Right lobe of liver (tissue), 4 donors: ENCODE measurements around the gene STX8.

Source experiments
- CTCF ChIP-seq, 4 donors: fragments of 200-600 bp in 3 of 4; fragments of 450-650 bp in 1 of 4; IDR thresholded peaks; one replicate each; pipeline versions ENCODE4 v1.5.1 to v1.8.0; 2016 to 2022; ENCODE audit warnings: antibody characterized with exemption in 4 of 4, mild to moderate bottlenecking in 2 of 4
- POLR2A ChIP-seq: fragments of 450-650 bp; IDR thresholded peaks from one replicate; pipeline ENCODE4 v1.6.1; 2017; ENCODE audit warnings: antibody characterized with exemption, mild to moderate bottlenecking
- donor health status: DM: no; HTN: no; CAD: no.
- donor health status: DM: no; HTN: no; CAD: no.
- donor health status: DM: no; HTN: yes; CAD: no.

DNA sequence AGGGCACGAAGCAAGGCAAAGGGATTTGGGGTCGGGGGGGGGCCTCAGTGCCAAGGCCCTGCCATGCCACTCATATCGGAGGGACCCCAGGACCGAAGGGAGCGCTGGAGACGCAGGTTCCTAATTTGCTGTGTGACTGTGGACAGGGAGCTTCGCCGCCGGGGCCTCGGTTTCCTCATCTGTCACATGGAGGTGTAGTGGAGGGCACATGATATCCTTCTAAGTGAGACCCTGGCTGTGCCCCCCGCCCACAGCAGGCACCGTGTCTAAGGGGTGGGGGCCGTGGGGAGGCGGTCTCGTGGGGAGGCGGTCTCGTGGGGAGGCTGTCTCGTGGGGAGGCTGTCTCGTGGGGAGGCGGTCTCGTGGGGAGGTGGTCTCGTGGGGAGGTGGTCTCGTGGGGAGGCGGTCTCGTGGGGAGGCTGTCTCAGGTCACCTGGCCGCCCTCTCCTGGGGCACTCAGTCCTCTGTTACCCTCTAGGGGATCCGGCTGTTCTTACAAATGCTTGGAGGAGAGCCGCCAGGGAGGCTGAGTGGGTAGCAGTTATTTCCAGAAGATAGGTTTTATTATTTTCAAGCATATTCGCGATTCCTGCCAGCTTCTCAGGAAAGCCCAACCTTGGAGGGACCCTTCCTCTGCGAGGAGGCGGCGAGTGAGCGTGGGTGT is 349.4 kb downstream of the STX8 start:
- no peak for TF ChIP-seq POLR2A
- TF ChIP-seq CTCF (IDR thresholded peaks at IDR 0.05), result no peak
